HEK293 (cell line): Measurements from ENCODE around the gene HTR2A.

Experiments
- CTCF ChIA-PET: fragments of 350-600 bp; formaldehyde crosslinking; extraction: SDS; loops from one replicate; lab custom pipeline; 2021; ENCODE audit warnings: antibody characterized with exemption; lab: Yijun Ruan, JAX
- POLR2A ChIA-PET: fragments of 300-600 bp; formaldehyde crosslinking; extraction: SDS; loops from one replicate; lab custom pipeline; 2020; ENCODE audit warnings: antibody characterized with exemption, inconsistent platforms; lab: Yijun Ruan, JAX
- H3K27ac ChIP-seq: fragments of 200-500 bp; sonication (Bioruptor generic); 2 replicates; pipeline ENCODE4 v1.5.1; 2014; ENCODE audit warnings: low read depth, low read length, control low read depth, inconsistent platforms; ENCODE audit errors: extremely low read depth
- H3K36me3 ChIP-seq, 2 experiments: fragments of 200-500 bp in 1 of 2; sonication (Bioruptor generic) in 1 of 2; 1 replicate in 1 of 2; 2 replicates in 1 of 2; pipeline ENCODE4 v1.5.1; 2014 to 2017; ENCODE audit warnings: inconsistent platforms in 2 of 2, low read length in 2 of 2; ENCODE audit not compliant: control insufficient read depth in 2 of 2, insufficient read depth in 1 of 2
- H3K4me1 ChIP-seq: fragments of 200-500 bp; sonication (Bioruptor generic); 2 replicates; pipeline ENCODE4 v1.5.1; 2014; ENCODE audit warnings: mild to moderate bottlenecking, low read length, inconsistent platforms; ENCODE audit not compliant: control insufficient read depth, insufficient read depth
- H3K4me3 ChIP-seq: 2 replicates; pipeline ENCODE4 v1.5.1; 2011; ENCODE audit warnings: low read depth, mild to moderate bottlenecking, control low read depth, low read length, moderate library complexity
- H3K9me3 ChIP-seq: fragments of 200-500 bp; sonication (Bioruptor generic); 2 replicates; pipeline ENCODE4 v1.5.1; 2014; ENCODE audit warnings: low read depth, low read length, inconsistent platforms; ENCODE audit not compliant: control insufficient read depth, insufficient read depth
- GLI4 ChIP-seq: fragments of 450-650 bp; formaldehyde crosslinking; IDR thresholded peaks from 2 replicates; pipeline ENCODE4 v1.5.1; 2016; ENCODE audit warnings: missing biosample characterization, missing genetic modification characterization
- PRDM10 ChIP-seq: fragments of 450-650 bp; formaldehyde crosslinking; IDR thresholded peaks from 2 replicates; pipeline ENCODE4 v1.5.1; 2016; ENCODE audit warnings: missing biosample characterization, missing genetic modification characterization
- TRIM28 ChIP-seq: IDR thresholded peaks from 2 replicates; pipeline ENCODE4 v1.6.1; 2011; ENCODE audit warnings: low read length, control low read depth, borderline replicate concordance
- ZBTB7A ChIP-seq: fragments of 450-650 bp; formaldehyde crosslinking; IDR thresholded peaks from 2 replicates; pipeline ENCODE4 v1.5.1; 2016; ENCODE audit warnings: low read depth, missing biosample characterization, missing genetic modification characterization
- ZEB2 ChIP-seq: fragments of 450-650 bp; formaldehyde crosslinking; IDR thresholded peaks from 2 replicates; pipeline ENCODE4 v1.5.1; 2016; ENCODE audit warnings: missing biosample characterization, missing genetic modification characterization
- ZNF175 ChIP-seq: fragments of 450-650 bp; formaldehyde crosslinking; IDR thresholded peaks from 2 replicates; pipeline ENCODE4 v1.5.1; 2016; ENCODE audit warnings: missing biosample characterization, missing genetic modification characterization
- ZNF19 ChIP-seq: fragments of 450-650 bp; formaldehyde crosslinking; IDR thresholded peaks from 2 replicates; pipeline ENCODE4; 2016; ENCODE audit warnings: missing biosample characterization, missing genetic modification characterization, low read depth
- ZNF211 ChIP-seq: fragments of 450-650 bp; formaldehyde crosslinking; IDR thresholded peaks from 2 replicates; pipeline ENCODE4 v1.5.1; 2016; ENCODE audit warnings: low read depth, missing biosample characterization, missing genetic modification characterization
- ZNF23 ChIP-seq: fragments of 450-650 bp; formaldehyde crosslinking; IDR thresholded peaks from 2 replicates; pipeline ENCODE4 v1.5.1; 2016; ENCODE audit warnings: missing biosample characterization, missing genetic modification characterization, borderline replicate concordance
- ZNF280D ChIP-seq: fragments of 450-650 bp; formaldehyde crosslinking; IDR thresholded peaks from 2 replicates; pipeline ENCODE4 v1.5.1; 2016; ENCODE audit warnings: missing biosample characterization, missing genetic modification characterization
- ZNF292 ChIP-seq: fragments of 450-650 bp; formaldehyde crosslinking; IDR thresholded peaks from 2 replicates; pipeline ENCODE4 v1.5.1; 2016; ENCODE audit warnings: low read depth, missing biosample characterization, missing genetic modification characterization, borderline replicate concordance
- ZNF518A ChIP-seq: fragments of 450-650 bp; formaldehyde crosslinking; conservative IDR thresholded peaks from 2 replicates; pipeline ENCODE4 v1.5.1; 2016; ENCODE audit warnings: low read depth, missing biosample characterization, missing genetic modification characterization
- ZNF521 ChIP-seq: fragments of 450-650 bp; formaldehyde crosslinking; IDR thresholded peaks from 2 replicates; pipeline ENCODE4 v1.5.1; 2017; ENCODE audit warnings: missing biosample characterization, mild to moderate bottlenecking, missing genetic modification characterization
- ZNF580 ChIP-seq: fragments of 450-650 bp; formaldehyde crosslinking; IDR thresholded peaks from 2 replicates; pipeline ENCODE4 v1.5.1; 2016; ENCODE audit warnings: missing biosample characterization, missing genetic modification characterization
- ZNF645 ChIP-seq: fragments of 450-650 bp; formaldehyde crosslinking; IDR thresholded peaks from 2 replicates; pipeline ENCODE4; 2016; ENCODE audit warnings: missing biosample characterization, missing genetic modification characterization
- ZNF677 ChIP-seq: fragments of 450-650 bp; IDR thresholded peaks from 2 replicates; pipeline ENCODE4 v1.5.0; 2018; ENCODE audit warnings: missing biosample characterization, mild to moderate bottlenecking, missing genetic modification characterization, moderate library complexity
- ZNF747 ChIP-seq: fragments of 450-650 bp; formaldehyde crosslinking; IDR thresholded peaks from 2 replicates; pipeline ENCODE4 v1.5.1; 2016; ENCODE audit warnings: missing biosample characterization, missing genetic modification characterization
- ZNF777 ChIP-seq: fragments of 450-650 bp; formaldehyde crosslinking; IDR thresholded peaks from 2 replicates; pipeline ENCODE4 v1.5.1; 2017; ENCODE audit warnings: missing biosample characterization, missing genetic modification characterization, borderline replicate concordance
- ZNF830 ChIP-seq: fragments of 450-650 bp; IDR thresholded peaks from 2 replicates; pipeline ENCODE4 v1.5.0; 2018; ENCODE audit warnings: missing biosample characterization, missing genetic modification characterization, low read depth, mild to moderate bottlenecking, moderate library complexity
- ZNF843 ChIP-seq: fragments of 450-650 bp; formaldehyde crosslinking; IDR thresholded peaks from 2 replicates; pipeline ENCODE4 v1.5.1; 2016; ENCODE audit warnings: missing biosample characterization, missing genetic modification characterization

HTR2A gene

GRCh38 chr13:46901721-46902120, 4.9 kb upstream of the HTR2A start (continued):
- TF ChIP-seq ZNF518A (tag by site-specific recombination) (no peak), ZNF19 (tag by site-specific recombination) (no peak), ZNF23 (tag by site-specific recombination) (no peak), ZNF521 (tag by site-specific recombination) (no peak), ZNF747 (tag by site-specific recombination) (no peak)

GRCh38 chr13:46899801-46900200, 2.9 kb upstream of the HTR2A start:
- no peak overlapping the region for H3K4me3 ChIP-seq
- no peak for TF ChIP-seq PRDM10 (tag by site-specific recombination)
- no peaks in the 10 kb centered on the region for H3K36me3 ChIP-seq
- H3K4me1 ChIP-seq, result no peaks in the 10 kb centered on the region
- ChIA-PET CTCF (interaction anchor here (0.6 to 0.7 kb wide), 3 partner anchors 9 to 497 kb away, joined by 3 to 5 read pairs (median 3); no protein-coding TSS in a partner anchor), POLR2A (no interaction called here)
- H3K9me3 ChIP-seq, result no peaks in the 10 kb centered on the region
- no peak overlapping the region for H3K27ac ChIP-seq

GRCh38 chr13:46895381-46895780, 1.5 kb downstream of the HTR2A start:
- CTCF ChIA-PET, result interaction anchor here (0.6 to 1.6 kb wide), 7 partner anchors 18 to 141 kb away, joined by 3 to 4 read pairs (median 4); no protein-coding TSS in a partner anchor
- POLR2A ChIA-PET, result no interaction called here
- TF ChIP-seq ZNF645 (tag by site-specific recombination) (no peak), ZNF280D (tag by site-specific recombination) (no peak), ZNF23 (tag by site-specific recombination) (no peak), ZNF830 (tag by site-specific recombination) (no peak), ZEB2 (tag by site-specific recombination) (no peak), ZBTB7A (tag by site-specific recombination) (no peak), ZNF843 (tag by site-specific recombination) (no peak), ZNF677 (tag by site-specific recombination) (no peak), GLI4 (no peak), TRIM28 (no peak), ZNF292 (tag by site-specific recombination) (no peak), ZNF777 (no peak), ZNF211 (no peak), ZNF580 (tag by site-specific recombination) (no peak), ZNF175 (no peak)

More at GRCh38 chr13:46895381-46895780, 1.5 kb downstream of the HTR2A start:
- Histone ChIP-seq H3K4me1 (no peaks in the 10 kb centered on the region), H3K27ac (no peak overlapping the region), H3K9me3 (no peaks in the 10 kb centered on the region), H3K4me3 (no peak overlapping the region), H3K36me3 (no peaks in the 10 kb centered on the region)
